Measurements from ENCODE around the gene SKIDA1.

Gene SKIDA1

GRCh38 chr10:21507150-21507549 lies 18.3 kb downstream of the SKIDA1 start:
- Histone ChIP-seq H3K27me3 (ENCODE audit: low read depth, low read length) (no peaks in the 10 kb centered on the region), H3K4me1 (ENCODE audit: control insufficient read depth in 1 of 2, insufficient read depth in 2 of 2, low read length in 2 of 2) (peaks cover 0 to 6% of the 10 kb centered on the region in 2 donors), H3K9me3 (ENCODE audit: control insufficient read depth in 1 of 2, low read length in 2 of 2) (no peaks in the 10 kb centered on the region), H3K36me3 (ENCODE audit: control insufficient read depth in 1 of 2, insufficient read depth in 2 of 2, low read length in 2 of 2) (no peaks in the 10 kb centered on the region), H3K4me3 (ENCODE audit: low read depth in 1 of 2, low read length in 2 of 2) (no peak overlapping the region), H3K27ac (ENCODE audit: low read length) (no peak overlapping the region)

DNA sequence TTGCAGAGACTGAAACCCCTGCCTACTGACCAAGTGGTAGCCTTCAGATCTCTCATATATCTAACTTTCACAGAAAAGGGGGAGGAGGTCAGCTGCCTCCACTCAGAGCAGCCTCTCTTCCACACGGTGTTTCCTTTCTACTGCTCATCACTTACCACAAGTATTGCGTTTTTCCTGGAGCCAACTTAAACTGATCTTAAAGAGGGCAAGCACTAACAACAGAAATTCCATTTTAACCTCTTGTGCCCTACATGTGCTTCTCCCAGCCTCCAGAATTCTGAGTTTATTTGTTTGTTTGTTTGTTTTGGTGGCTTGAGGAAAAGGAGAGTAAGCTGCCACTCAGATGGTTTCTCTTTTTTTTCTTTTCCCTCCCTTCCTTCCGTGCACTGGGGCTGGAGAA lies 19.1 kb downstream of the SKIDA1 start:
- Histone ChIP-seq H3K9me3 (ENCODE audit: control insufficient read depth in 1 of 2, low read length in 2 of 2) (no peaks in the 10 kb centered on the region), H3K4me1 (ENCODE audit: control insufficient read depth in 1 of 2, insufficient read depth in 2 of 2, low read length in 2 of 2) (peaks cover 0 to 6% of the 10 kb centered on the region in 2 donors), H3K4me3 (ENCODE audit: low read depth in 1 of 2, low read length in 2 of 2) (no peak overlapping the region), H3K27me3 (ENCODE audit: low read depth, low read length) (peaks cover 3% of the 10 kb centered on the region), H3K36me3 (ENCODE audit: control insufficient read depth in 1 of 2, insufficient read depth in 2 of 2, low read length in 2 of 2) (no peaks in the 10 kb centered on the region), H3K27ac (ENCODE audit: low read length) (no peak overlapping the region)

DNA sequence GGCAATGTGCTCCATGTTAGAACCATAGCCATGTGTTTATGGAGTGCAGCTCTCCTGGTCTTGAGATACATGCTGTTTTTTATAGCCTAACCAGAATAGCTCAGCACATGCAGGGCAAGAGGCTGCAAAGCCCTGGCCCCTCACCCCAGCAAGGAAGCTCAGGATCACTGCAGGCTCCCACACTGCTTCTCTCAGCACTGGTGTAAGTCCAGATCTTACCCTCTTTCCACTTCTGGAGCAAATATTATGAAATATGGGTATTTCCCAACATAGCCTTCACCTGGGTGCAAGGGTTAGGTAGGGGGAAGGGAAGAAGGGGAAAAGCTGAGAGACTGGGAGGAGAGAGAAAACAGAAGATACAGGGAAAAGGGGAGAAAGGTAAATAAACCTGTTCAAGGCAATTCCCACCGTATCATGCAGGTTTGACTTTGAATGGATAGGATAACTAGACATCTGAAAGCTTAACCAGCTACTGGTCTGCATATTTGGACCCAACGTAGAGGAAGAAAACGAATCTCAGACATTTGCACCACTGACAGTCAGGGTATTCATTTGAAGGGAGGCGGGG lies 19.7 kb downstream of the SKIDA1 start:
- Histone ChIP-seq H3K27ac (ENCODE audit: low read length) (no peak overlapping the region), H3K27me3 (ENCODE audit: low read depth, low read length) (peaks cover 3% of the 10 kb centered on the region), H3K9me3 (ENCODE audit: control insufficient read depth in 1 of 2, low read length in 2 of 2) (no peaks in the 10 kb centered on the region), H3K36me3 (ENCODE audit: control insufficient read depth in 1 of 2, insufficient read depth in 2 of 2, low read length in 2 of 2) (no peaks in the 10 kb centered on the region), H3K4me1 (ENCODE audit: control insufficient read depth in 1 of 2, insufficient read depth in 2 of 2, low read length in 2 of 2) (peaks cover 0 to 4% of the 10 kb centered on the region in 2 donors), H3K4me3 (ENCODE audit: low read depth in 1 of 2, low read length in 2 of 2) (no peak overlapping the region)

GRCh38 chr10:21503542-21503941 lies 21.9 kb downstream of the SKIDA1 start:
- Histone ChIP-seq H3K9me3 (ENCODE audit: control insufficient read depth in 1 of 2, low read length in 2 of 2) (no peaks in the 10 kb centered on the region), H3K4me1 (ENCODE audit: control insufficient read depth in 1 of 2, insufficient read depth in 2 of 2, low read length in 2 of 2) (no peaks in the 10 kb centered on the region), H3K4me3 (ENCODE audit: low read depth in 1 of 2, low read length in 2 of 2) (no peak overlapping the region), H3K27ac (ENCODE audit: low read length) (no peak overlapping the region), H3K27me3 (ENCODE audit: low read depth, low read length) (peaks cover 3% of the 10 kb centered on the region), H3K36me3 (ENCODE audit: control insufficient read depth in 1 of 2, insufficient read depth in 2 of 2, low read length in 2 of 2) (no peaks in the 10 kb centered on the region)

DNA sequence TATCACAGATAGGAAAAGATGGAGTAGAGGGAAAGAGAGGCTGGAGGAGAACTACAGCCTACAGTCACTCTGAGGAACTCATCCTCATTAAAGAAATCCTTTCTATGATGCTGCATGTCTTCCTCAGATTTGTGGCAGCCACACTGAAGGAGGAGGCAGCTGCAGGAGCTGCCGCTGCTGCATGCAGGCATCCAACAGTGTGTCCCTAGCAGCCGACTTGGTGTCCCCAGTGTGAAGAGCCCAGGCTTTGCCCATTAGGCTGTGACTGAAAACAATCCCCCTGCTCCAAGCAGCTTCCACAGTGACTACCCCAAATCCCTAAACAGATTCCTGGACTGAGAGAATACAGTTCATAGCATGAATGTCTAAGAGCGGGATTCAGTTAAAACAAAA lies 23.1 kb downstream of the SKIDA1 start:
- H3K36me3 ChIP-seq (ENCODE audit: control insufficient read depth in 1 of 2, insufficient read depth in 2 of 2, low read length in 2 of 2): no peaks in the 10 kb centered on the region
- H3K27me3 ChIP-seq (ENCODE audit: low read depth, low read length): peaks cover 3% of the 10 kb centered on the region
- H3K4me3 ChIP-seq (ENCODE audit: low read depth in 1 of 2, low read length in 2 of 2): no peak overlapping the region
- H3K4me1 ChIP-seq (ENCODE audit: control insufficient read depth in 1 of 2, insufficient read depth in 2 of 2, low read length in 2 of 2): peaks cover 0 to 1% of the 10 kb centered on the region in 2 donors
- H3K27ac ChIP-seq (ENCODE audit: low read length): no peak overlapping the region
- H3K9me3 ChIP-seq (ENCODE audit: control insufficient read depth in 1 of 2, low read length in 2 of 2): no peaks in the 10 kb centered on the region

- no peak overlapping the region for H3K27ac ChIP-seq (ENCODE audit: low read length)
- H3K9me3 ChIP-seq (ENCODE audit: control insufficient read depth in 1 of 2, low read length in 2 of 2): no peaks in the 10 kb centered on the region
- H3K27me3 ChIP-seq (ENCODE audit: low read depth, low read length): peaks cover 3% of the 10 kb centered on the region
- H3K4me3 ChIP-seq (ENCODE audit: low read depth in 1 of 2, low read length in 2 of 2): no peak overlapping the region
- H3K4me1 ChIP-seq (ENCODE audit: control insufficient read depth in 1 of 2, insufficient read depth in 2 of 2, low read length in 2 of 2): peaks cover 0 to 6% of the 10 kb centered on the region in 2 donors
- H3K36me3 ChIP-seq (ENCODE audit: control insufficient read depth in 1 of 2, insufficient read depth in 2 of 2, low read length in 2 of 2): no peaks in the 10 kb centered on the region
These were observed 23.6 kb downstream of the SKIDA1 start for GRCh38 chr10:21501731-21502347.

GRCh38 chr10:21501091-21501490 lies 24.4 kb downstream of the SKIDA1 start:
- no peak overlapping the region for H3K4me3 ChIP-seq (ENCODE audit: low read depth in 1 of 2, low read length in 2 of 2)
- H3K36me3 ChIP-seq (ENCODE audit: control insufficient read depth in 1 of 2, insufficient read depth in 2 of 2, low read length in 2 of 2): no peaks in the 10 kb centered on the region
- H3K27me3 ChIP-seq (ENCODE audit: low read depth, low read length): peaks cover 3% of the 10 kb centered on the region
- H3K4me1 ChIP-seq (ENCODE audit: control insufficient read depth in 1 of 2, insufficient read depth in 2 of 2, low read length in 2 of 2): peaks cover 0 to 14% of the 10 kb centered on the region in 2 donors
- H3K9me3 ChIP-seq (ENCODE audit: control insufficient read depth in 1 of 2, low read length in 2 of 2): no peaks in the 10 kb centered on the region
- H3K27ac ChIP-seq (ENCODE audit: low read length): no peak overlapping the region

DNA sequence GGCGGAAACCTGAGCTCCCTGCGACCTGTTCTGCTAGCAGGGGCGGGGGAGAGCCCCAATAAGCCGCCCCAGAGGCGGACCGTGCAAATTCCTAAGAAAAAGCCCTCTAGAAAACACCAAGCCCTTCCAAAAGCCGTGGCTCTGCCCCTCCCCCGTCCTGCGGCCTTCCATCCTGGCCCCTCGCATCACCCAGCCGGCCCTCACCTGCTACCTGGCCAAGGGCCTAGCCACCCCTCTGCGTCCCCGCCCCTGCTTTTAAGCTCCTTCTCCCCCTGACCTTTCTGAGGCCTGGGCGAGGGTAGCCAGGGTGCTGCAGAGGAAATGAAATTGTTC lies 24.9 kb downstream of the SKIDA1 start:
- H3K4me3 ChIP-seq (ENCODE audit: low read depth in 1 of 2, low read length in 2 of 2): peak overlapping the region in 1 of 2 donors; percentile 29
- peaks cover 0 to 16% of the 10 kb centered on the region in 2 donors for H3K4me1 ChIP-seq (ENCODE audit: control insufficient read depth in 1 of 2, insufficient read depth in 2 of 2, low read length in 2 of 2)
- H3K27me3 ChIP-seq (ENCODE audit: low read depth, low read length): peaks cover 3% of the 10 kb centered on the region
- no peaks in the 10 kb centered on the region for H3K36me3 ChIP-seq (ENCODE audit: control insufficient read depth in 1 of 2, insufficient read depth in 2 of 2, low read length in 2 of 2)
- no peaks in the 10 kb centered on the region for H3K9me3 ChIP-seq (ENCODE audit: control insufficient read depth in 1 of 2, low read length in 2 of 2)
- H3K27ac ChIP-seq (ENCODE audit: low read length): no peak overlapping the region

DNA sequence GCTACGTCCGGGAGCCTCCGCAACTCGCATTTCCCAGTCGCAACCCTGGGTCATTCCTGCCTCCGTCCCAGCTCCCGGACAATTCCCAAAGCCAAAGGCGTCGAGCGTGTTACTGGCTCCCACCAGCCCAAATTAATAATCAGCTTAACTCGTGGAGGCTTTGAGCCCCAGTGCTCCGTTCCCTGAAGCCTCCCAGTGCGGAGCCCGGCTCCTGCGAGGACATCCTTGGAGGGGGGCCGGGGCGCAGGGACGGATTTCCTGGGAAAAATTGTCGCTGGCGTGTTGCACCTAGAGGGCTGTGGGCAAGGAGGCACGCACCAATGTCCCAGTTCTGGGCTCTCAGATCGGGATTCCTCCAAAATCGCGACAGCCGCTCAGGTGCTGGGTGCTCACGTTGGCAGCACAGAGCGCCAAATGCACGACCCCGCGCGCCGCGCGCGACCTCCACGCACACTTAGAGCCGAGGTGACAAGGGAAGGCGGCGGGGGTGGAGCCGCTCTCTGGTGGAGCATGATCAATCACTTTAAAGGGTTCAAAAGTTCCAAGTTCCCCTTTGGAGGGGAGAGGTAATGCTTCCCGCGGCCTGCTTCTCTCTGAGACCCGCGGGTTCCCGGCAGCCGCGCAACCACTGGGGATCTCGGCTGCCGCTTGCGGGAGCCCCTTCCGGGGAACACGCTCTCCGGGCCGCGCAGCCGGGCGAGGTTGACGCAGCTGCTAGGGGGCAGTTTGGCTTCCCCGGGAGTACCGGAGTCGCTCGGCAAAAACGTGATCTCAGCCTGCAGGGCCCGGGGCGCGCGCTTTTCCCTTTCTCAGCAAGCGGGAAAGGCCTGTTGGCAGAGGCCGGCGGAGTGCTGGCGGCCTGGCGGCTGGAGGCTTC lies 25.5 kb downstream of the SKIDA1 start:
- Histone ChIP-seq H3K27me3 (ENCODE audit: low read depth, low read length) (peaks cover 3% of the 10 kb centered on the region), H3K9me3 (ENCODE audit: control insufficient read depth in 1 of 2, low read length in 2 of 2) (no peaks in the 10 kb centered on the region), H3K4me1 (ENCODE audit: control insufficient read depth in 1 of 2, insufficient read depth in 2 of 2, low read length in 2 of 2) (peaks cover 0 to 19% of the 10 kb centered on the region in 2 donors), H3K27ac (ENCODE audit: low read length) (no peak overlapping the region), H3K36me3 (ENCODE audit: control insufficient read depth in 1 of 2, insufficient read depth in 2 of 2, low read length in 2 of 2) (no peaks in the 10 kb centered on the region), H3K4me3 (ENCODE audit: low read depth in 1 of 2, low read length in 2 of 2) (peak overlapping the region in 1 of 2 donors; percentile 29)

GRCh38 chr10:21498986-21499385 lies 26.5 kb downstream of the SKIDA1 start:
- Histone ChIP-seq H3K27me3 (ENCODE audit: low read depth, low read length) (peaks cover 3% of the 10 kb centered on the region), H3K9me3 (ENCODE audit: control insufficient read depth in 1 of 2, low read length in 2 of 2) (no peaks in the 10 kb centered on the region), H3K36me3 (ENCODE audit: control insufficient read depth in 1 of 2, insufficient read depth in 2 of 2, low read length in 2 of 2) (no peaks in the 10 kb centered on the region), H3K27ac (ENCODE audit: low read length) (no peak overlapping the region), H3K4me3 (ENCODE audit: low read depth in 1 of 2, low read length in 2 of 2) (no peak overlapping the region), H3K4me1 (ENCODE audit: control insufficient read depth in 1 of 2, insufficient read depth in 2 of 2, low read length in 2 of 2) (peaks cover 0 to 24% of the 10 kb centered on the region in 2 donors)

GRCh38 chr10:21498377-21498776 lies 27.1 kb downstream of the SKIDA1 start:
- H3K4me1 ChIP-seq (ENCODE audit: control insufficient read depth in 1 of 2, insufficient read depth in 2 of 2, low read length in 2 of 2): peaks cover 0 to 24% of the 10 kb centered on the region in 2 donors
- H3K9me3 ChIP-seq (ENCODE audit: control insufficient read depth in 1 of 2, low read length in 2 of 2): no peaks in the 10 kb centered on the region
- H3K4me3 ChIP-seq (ENCODE audit: low read depth in 1 of 2, low read length in 2 of 2): no peak overlapping the region
- no peak overlapping the region for H3K27ac ChIP-seq (ENCODE audit: low read length)
- peaks cover 3% of the 10 kb centered on the region for H3K27me3 ChIP-seq (ENCODE audit: low read depth, low read length)
- H3K36me3 ChIP-seq (ENCODE audit: control insufficient read depth in 1 of 2, insufficient read depth in 2 of 2, low read length in 2 of 2): no peaks in the 10 kb centered on the region
